Activated naive CD4-positive, alpha-beta T cell treated with Interleukin-2 at 50 U/mL for 16 hours (primary cell): ENCODE data around the gene ARMC9.
"Not testable (repeated sequence)": the region's sequence is repeated elsewhere in the genome, so short reads cannot be mapped to it uniquely, and the experiment has no call there.

Experiments used
- DNase-seq: peaks from one replicate; pipeline ENCODE4 v3.0.0-alpha.2; 2020

Gene ARMC9

DNA sequence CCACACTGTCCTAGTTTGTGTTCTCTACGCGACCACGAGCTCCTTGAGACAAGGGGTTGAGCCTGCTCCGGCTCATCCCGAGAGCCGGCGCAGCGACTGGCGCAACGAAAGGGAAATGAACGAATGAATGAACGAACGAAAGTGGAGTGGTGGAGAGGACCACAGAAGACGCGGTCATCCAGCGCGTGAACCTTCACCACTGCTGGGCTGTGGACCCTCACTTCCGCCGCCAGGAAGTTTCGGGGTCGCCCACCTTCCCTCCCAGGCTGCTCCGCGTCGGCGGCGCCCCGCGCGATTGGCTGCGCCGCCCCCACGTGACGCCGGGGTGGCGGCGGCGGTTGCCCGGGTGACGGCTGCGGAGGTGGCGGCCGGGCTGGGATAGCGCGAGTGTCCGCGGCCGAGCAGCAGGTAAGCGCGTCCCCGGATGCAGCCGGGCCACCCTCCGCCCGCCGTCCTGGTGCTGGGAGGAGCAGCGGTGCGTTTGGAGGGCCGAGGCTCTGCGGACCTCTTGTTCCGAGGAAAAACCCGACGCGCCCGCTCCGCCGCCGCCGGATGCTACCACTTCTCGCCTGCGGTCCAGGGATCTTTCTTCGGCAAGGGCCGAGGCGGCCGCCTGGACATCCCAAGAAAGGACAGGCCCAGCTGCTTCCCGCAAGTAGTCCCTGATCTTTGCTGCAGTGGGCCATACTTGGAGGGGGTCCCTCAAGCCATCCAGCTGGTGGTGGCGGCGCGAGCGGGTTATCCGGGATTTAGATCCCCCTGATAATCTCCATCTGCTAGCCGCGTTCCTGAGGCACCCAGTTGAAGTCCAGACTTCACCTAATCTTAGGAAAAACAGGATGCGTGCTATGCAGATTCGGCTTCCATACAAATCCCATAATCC is at the start of gene ARMC9:
TSS of gene ARMC9 (plus strand) at position 341 of the 883 bp plus-strand sequence. CDS start 7,608 bp downstream, outside the sequence.
- DNase-seq: peak; percentile 79

DNA sequence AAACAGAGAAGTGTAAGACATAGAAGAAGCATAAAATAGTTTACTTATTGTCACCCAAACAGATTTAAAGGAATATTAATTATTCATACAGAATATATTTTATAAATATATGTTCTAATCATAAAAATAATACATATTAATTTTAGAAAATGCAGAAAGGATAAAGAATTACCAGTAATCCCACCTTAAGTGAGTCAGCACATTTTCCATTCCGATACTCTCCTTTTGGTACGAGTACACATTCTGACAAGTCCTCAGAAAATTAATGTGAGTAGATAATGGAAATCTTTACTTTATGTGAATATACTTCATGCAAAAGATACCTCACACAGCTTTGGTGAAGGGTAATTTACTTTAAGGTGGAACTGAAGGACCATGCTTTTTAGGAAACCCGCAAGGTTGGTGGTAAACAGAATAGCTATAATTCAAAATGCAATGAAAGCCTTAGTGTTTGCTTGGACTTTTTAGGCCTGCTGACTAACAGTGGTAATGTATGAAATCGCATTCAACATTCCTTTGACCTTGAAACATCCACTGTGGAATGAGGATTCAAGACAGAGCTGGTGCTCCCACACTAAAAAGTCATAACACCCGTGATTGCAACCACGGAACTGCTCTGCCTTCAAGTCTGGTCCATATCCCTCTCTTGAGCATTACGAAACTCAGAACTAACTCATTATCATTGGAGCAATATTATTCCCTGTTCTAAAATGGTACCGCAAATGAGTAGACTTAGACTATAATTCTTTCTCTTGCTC is 45.5 kb upstream of the ARMC9 start:
- DNase-seq: no peak

- DNase-seq: no peak
Measured at GRCh38 chr2:231159306-231159705, 39.1 kb upstream of the ARMC9 start.

GRCh38 chr2:231160701-231161100 is 37.7 kb upstream of the ARMC9 start:
- no peak for DNase-seq

DNA sequence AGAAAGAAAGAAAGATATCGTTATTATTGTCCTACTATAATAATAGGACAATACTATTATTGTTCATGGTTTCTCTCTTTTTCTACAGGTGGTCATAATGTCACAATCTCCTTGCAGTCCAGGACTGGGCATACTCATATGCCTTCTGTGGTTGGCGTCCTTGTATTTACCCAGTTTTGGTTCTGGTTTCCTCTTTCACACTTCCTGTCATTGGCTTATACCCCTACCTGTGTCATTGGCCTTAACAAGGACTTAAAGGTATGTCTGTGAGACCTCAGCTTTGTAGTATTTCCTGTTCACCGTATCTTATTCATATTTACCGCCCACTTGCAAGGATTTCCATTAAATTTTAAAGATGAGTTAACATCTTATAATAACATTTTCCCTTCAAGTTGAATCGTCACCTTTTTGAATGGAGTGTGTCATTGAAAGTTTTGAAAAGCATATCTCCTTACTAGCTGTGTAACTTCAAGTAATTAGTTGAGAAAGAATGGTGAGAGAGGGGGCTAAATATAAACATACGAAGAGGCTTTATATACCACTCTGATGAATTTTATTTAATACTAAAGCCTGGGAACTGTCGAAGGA is 37.1 kb upstream of the ARMC9 start:
- no peak for DNase-seq

- no peak for DNase-seq
Measured at GRCh38 chr2:231161877-231162329, 36.5 kb upstream of the ARMC9 start.

DNA sequence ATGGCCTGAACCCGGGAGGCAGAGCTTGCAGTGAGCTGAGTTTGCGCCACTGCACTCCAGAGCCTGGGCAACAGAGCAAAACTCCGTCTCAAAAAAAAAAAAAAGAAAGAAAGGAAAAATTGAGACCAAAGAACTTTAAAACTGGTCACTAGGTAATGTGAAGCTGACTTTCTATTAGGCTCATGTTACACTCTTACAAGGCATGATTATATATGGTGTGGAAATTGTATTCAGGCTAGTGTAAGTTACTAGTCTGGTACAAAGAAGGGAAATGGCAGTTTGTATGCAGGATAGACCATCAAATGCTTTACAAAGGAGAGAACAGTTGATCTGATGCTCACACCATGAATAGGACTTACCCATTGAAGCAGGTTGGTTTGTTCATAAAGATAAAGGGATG is 35.4 kb upstream of the ARMC9 start:
- no peak for DNase-seq

GRCh38 chr2:231163414-231164095 is 34.9 kb upstream of the ARMC9 start:
- no peak for DNase-seq

DNA sequence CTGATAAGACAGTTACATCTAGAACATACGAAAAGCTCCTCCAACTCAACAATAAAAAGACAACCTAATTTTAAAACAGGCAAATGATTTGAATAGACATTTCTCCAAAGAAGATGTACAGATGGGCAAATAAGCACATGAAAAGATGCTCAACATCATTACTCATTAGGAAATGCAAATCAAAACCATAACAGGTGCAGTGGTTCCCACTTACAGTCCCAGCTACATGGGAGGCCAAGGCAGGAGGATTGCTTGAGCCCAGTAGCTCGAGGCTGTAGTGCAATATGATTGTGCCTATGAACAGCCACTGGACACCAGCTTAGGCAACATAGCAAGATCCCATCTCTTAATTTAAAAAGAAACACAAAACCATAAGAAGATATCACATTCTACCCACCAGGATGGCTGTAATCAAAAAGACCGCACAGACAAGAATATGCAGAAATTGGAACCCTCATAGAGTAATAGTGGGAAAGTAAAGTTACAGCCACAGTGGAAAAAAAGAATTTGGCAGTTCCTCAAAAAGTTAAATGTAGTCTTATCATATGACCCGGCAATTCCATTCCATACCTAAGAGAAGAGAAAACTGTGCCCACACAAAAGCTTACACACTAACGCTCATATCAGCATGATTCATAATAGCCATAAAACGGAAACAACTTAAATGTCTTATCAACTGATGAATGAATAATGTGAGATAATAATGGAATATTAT is 30.5 kb upstream of the ARMC9 start:
- DNase-seq: no peak

- no peak for DNase-seq
Measured at GRCh38 chr2:231168460-231169139, 29.8 kb upstream of the ARMC9 start.

- DNase-seq: no peak
Measured at GRCh38 chr2:231169488-231169887, 28.9 kb upstream of the ARMC9 start.

- DNase-seq: no peak
Measured at GRCh38 chr2:231170055-231170454, 28.4 kb upstream of the ARMC9 start.

DNA sequence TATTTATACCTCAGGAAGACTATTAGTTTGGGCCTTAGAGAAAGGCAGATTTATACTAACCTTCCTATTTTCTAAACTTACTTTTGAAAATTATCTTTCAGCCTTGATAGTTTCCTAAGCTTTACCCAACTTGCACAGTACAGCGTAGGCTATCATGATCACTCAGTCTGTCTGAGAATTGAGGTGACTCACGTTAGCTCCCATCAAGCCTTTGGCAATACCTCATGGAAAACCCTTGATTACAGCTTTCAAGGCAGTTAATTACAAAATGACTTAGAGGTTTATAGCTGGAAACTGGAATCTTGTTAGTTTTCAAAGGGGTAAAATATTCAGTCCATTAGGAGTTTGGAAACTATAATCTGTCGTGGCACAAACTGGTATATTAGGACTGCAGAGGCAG is 26.4 kb upstream of the ARMC9 start:
- DNase-seq: no peak

DNA sequence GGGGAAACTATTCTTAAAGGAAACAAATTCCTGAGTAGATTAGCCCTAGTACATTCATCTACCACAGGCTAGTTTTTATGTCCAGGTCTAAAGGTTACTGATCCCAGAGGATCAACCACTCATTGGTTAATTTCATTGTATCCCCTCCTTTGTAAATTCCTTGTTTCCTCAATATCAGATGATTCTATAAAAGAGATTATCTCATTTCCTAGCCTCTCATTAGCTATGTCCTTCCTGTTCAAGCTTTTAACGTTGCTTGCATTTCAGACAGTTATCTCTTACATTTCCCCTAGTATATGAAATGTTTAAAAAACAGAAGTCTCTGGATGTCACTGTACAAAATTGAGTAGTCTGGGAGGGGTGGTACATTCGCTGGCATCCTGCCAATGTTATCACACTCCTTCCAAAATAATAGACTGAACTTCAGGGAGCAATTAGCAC is 24.2 kb upstream of the ARMC9 start:
- no peak for DNase-seq

GRCh38 chr2:231176066-231176465 is 22.4 kb upstream of the ARMC9 start:
- no peak for DNase-seq

DNA sequence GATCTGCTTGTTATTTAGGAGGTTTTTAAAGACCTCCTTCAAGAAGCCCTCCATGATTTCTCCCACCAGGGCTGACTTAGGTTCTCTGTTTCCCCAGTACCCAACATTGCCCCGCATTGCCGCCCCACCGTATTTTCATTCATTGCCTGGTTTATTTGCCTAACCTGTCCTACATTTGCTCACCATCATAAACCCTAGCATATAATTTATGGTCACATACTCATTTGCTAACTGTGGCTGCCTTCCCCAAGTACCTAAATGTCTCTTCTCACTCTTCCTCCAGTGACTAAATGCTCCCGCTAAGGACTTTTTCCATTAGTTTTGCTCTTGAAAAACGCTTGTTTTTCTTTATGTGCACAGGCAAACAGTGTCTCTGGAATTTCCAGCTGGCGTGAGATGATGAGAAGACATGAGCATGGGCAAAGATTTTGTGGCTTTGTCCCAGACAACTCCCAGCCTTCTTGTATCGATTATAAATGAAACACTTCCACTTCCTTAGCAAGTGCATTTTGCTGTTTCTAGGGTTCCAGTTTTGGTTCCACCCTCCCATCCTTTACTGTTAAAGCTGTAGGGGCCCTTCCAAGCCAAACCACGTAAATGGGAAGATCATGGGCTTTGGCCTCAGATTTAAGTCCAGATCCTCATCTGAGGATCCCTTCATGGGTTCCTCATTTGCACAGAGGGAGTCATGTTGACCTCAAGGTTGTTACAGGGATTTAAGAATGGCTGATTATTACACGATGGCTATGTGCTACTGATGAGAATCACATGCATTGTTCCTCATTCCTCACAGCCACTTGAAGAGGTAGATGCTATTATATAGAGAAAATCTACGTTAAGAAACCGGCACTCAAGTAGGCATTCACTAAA is 21.0 kb upstream of the ARMC9 start:
- no peak for DNase-seq

- DNase-seq: not testable (repeated sequence)
Measured at GRCh38 chr2:231178805-231179204, 19.6 kb upstream of the ARMC9 start.

DNA sequence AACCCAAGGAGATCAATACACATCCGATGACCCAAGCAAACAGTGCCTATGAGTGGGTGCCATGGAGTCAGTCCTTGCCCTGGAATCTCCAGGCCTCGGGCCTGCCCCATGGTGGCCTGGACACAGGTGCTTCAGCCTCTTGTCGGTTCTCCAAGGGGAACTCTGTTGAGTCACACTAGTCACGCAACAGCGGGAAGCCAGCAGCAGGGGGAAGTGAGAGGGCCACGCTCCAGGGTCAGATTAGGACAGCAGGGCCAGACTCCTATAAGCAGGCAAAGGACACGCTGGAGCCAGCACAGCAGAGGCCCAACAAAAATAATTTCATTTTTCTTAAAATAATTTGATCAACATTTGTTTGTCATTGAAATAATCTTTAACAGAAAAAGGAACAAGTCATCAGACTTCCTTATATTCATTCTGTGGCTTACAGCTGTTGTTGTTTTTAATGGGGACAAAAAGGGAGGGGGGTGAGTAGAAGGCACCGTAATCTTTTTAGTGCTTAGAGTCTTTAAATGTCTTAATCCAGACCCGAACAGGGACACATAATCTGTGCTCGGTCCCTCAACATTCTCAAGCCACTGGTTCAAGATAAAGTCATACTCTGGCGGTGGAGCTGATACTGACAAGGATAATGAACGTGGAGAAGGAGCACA is 16.4 kb upstream of the ARMC9 start:
- no peak for DNase-seq

DNA sequence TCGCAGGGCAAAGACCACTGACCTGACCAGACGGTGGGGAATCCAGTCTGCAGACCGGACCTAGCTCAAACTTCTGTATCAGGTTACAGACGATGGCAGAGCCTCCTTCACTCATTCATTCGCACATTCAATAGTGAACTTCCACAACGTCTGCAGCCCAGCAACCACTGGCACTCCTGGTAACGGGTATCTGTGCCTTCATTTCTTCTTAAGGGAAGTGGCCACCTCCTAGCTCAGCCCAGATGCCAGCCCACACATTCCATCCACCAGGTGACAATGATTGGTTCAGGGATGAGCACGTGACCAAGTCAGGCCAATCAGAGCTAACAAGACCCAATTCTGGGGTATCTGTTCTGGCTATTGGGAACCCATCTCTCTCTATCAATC is 15.9 kb upstream of the ARMC9 start:
- no peak for DNase-seq

DNA sequence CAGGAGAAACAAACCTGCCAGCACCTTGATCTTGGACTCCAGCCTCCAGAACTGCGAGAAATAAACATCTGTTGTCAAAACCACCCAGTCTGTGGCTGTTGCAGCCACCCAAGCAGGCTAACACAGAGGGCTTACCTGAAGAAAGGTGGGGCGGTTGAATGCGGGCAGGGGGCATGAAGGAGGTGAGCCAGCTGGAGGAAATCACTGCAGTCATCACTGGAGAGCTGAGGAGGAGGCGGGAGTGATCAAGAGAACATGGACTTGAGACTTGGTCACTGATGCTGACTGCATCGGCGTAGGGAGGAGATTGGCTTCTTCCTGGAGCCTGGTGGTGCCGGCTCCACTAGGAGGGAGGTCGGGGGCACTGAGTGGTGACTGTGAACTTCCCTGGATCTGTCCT is 14.6 kb upstream of the ARMC9 start:
- no peak for DNase-seq
